Tibial artery (tissue), 4 donors: ENCODE data around the gene COL2A1.

ENCODE experiments used
- DNase-seq, 2 donors: peaks; one replicate each; pipeline ENCODE4 v3.0.0-alpha.2; 2019
- H3K27ac ChIP-seq, 2 donors: fragments of 200-600 bp; sonication (generic) in 1 of 2; 1 replicate in 1 of 2; 2 replicates in 1 of 2; pipeline ENCODE4 v1.5.1; 2018 to 2019; ENCODE audit warnings: mild to moderate bottlenecking in 1 of 2
- H3K27me3 ChIP-seq, 2 donors: fragments of 200-600 bp; sonication (generic) in 1 of 2; one replicate each; pipeline versions ENCODE4 v1.5.1 to v1.6.0; 2016 to 2019
- H3K36me3 ChIP-seq, 3 donors: fragments of 200-600 bp; sonication (generic) in 2 of 3; one replicate each; pipeline ENCODE4 v1.5.1; 2016 to 2019; ENCODE audit warnings: mild to moderate bottlenecking in 2 of 3
- H3K4me1 ChIP-seq, 4 donors: fragments of 200-600 bp; sonication (generic) in 2 of 4; 1 replicate in 3 of 4; 2 replicates in 1 of 4; pipeline ENCODE4 v1.5.1; 2016 to 2019
- H3K4me3 ChIP-seq, 2 donors: fragments of 200-600 bp; sonication (generic) in 1 of 2; 1 replicate in 1 of 2; 2 replicates in 1 of 2; pipeline ENCODE4 v1.5.1; 2018 to 2019; ENCODE audit warnings: mild to moderate bottlenecking in 2 of 2
- H3K9me3 ChIP-seq, 3 donors: fragments of 200-600 bp; sonication (generic) in 1 of 3; one replicate each; pipeline ENCODE4 v1.5.1; 2016 to 2019
- CTCF ChIP-seq, 2 experiments: fragments of 200-600 bp in 1 of 2; fragments of 450-650 bp in 1 of 2; IDR thresholded peaks; one replicate each; pipeline ENCODE4 v1.5.1; 2017 to 2019; ENCODE audit warnings: antibody characterized with exemption in 2 of 2, mild to moderate bottlenecking in 1 of 2, moderate library complexity in 1 of 2
- intact Hi-C: fragments of 100-400 bp; cut with DNase I; formaldehyde crosslinking; loops from one replicate; pipeline ENCODE4 v1.15.0; 2023; ENCODE audit warnings: low total_unique reads

COL2A1 gene

GRCh38 chr12:47991106-47992061 is 12.9 kb downstream of the COL2A1 start:
- Histone ChIP-seq H3K4me1 (peaks cover 0 to 8% (median 0%) of the 10 kb centered on the region in 4 donors), H3K27ac (no peak overlapping the region), H3K36me3 (no peaks in the 10 kb centered on the region), H3K27me3 (peaks cover 0 to 4% of the 10 kb centered on the region in 2 donors), H3K9me3 (no peaks in the 10 kb centered on the region), H3K4me3 (no peak overlapping the region)
- TF ChIP-seq CTCF (IDR thresholded peaks at IDR 0.05) = no peak
- DNase-seq = peak in 1 of 2 donors; percentile 37
- intact Hi-C loops = no loop called here

GRCh38 chr12:47990351-47991105 is 13.7 kb downstream of the COL2A1 start:
- Histone ChIP-seq H3K4me1 (no peaks in the 10 kb centered on the region), H3K9me3 (no peaks in the 10 kb centered on the region), H3K4me3 (no peak overlapping the region), H3K27ac (no peak overlapping the region), H3K36me3 (no peaks in the 10 kb centered on the region), H3K27me3 (peaks cover 0 to 4% of the 10 kb centered on the region in 2 donors)
- no peak for TF ChIP-seq CTCF (IDR thresholded peaks at IDR 0.05)
- intact Hi-C loops = no loop called here
- peak in 1 of 2 donors; percentile 34 for DNase-seq

DNA sequence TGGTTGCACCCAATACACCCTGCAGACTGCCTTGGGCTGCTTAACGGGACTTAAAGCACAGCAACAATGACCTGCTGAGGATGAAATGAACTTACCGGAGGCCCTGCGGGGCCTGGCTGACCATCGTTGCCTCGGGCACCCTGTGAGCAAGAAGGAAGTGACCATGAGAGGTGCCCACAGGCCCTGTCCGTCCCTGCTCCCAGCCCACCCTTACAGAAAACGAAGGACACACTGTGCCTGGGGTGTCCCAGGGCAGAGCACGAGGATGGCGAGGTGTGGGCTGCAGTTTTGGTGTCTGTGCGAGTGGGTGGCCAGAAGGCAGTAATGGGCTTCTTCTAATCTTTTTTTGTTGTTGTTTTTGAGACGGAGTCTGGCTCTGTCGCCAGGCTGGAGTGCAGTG is 14.6 kb downstream of the COL2A1 start:
- intact Hi-C loops = no loop called here
- no peak overlapping the region for H3K4me3 ChIP-seq
- H3K36me3 ChIP-seq = no peaks in the 10 kb centered on the region
- no peak for TF ChIP-seq CTCF (IDR thresholded peaks at IDR 0.05)
- peak in 1 of 2 donors; percentile 33 for DNase-seq
- no peaks in the 10 kb centered on the region for H3K9me3 ChIP-seq
- H3K4me1 ChIP-seq = no peaks in the 10 kb centered on the region
- no peak overlapping the region for H3K27ac ChIP-seq
- H3K27me3 ChIP-seq = peaks cover 0 to 2% of the 10 kb centered on the region in 2 donors

DNA sequence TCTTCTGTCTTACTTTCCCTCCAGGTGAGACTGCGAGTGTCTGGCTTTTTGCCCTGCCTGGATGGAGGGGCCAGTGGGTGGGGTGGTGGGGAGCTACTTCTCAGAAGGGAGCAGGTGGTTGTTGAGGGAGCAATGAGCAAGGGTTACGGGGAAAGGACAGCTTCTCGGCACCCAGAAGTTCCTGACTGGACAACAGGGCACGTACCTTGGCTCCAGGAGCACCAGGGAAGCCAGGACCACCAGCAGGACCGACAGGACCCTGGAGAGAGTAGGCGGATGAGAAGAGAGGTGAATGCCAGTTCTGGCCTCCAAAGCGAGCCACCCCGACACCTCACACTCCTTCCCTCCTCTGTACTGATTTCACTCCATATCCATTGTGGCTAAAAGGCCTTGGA is 15.3 kb downstream of the COL2A1 start:
- Histone ChIP-seq H3K4me3 (no peak overlapping the region), H3K36me3 (no peaks in the 10 kb centered on the region), H3K4me1 (no peaks in the 10 kb centered on the region), H3K27me3 (peaks cover 0 to 2% of the 10 kb centered on the region in 2 donors), H3K9me3 (no peaks in the 10 kb centered on the region), H3K27ac (no peak overlapping the region)
- intact Hi-C loops = no loop called here
- no peak for TF ChIP-seq CTCF (IDR thresholded peaks at IDR 0.05)
- DNase-seq = peak in 1 of 2 donors; percentile 52

GRCh38 chr12:47988073-47989022 is 15.9 kb downstream of the COL2A1 start:
- intact Hi-C loops = no loop called here
- Histone ChIP-seq H3K36me3 (no peaks in the 10 kb centered on the region), H3K27me3 (peaks cover 0 to 3% of the 10 kb centered on the region in 2 donors), H3K27ac (no peak overlapping the region), H3K9me3 (no peaks in the 10 kb centered on the region), H3K4me3 (no peak overlapping the region), H3K4me1 (no peaks in the 10 kb centered on the region)
- no peak for TF ChIP-seq CTCF (IDR thresholded peaks at IDR 0.05)
- peak; percentile 6 to 38 for DNase-seq
